HepG2 (cell line): ENCODE results near the gene KIF26B. TPM values are rescaled to one million over a fixed set of nuclear protein-coding genes. Genes with fewer than 3 reads are reported as not detected.

Experiments used
- ATAC-seq: fragments of 200-7000 bp; cut with Tn5 transposase; 3 replicates; pipeline ENCODE4 v1.9.1; 2020; ENCODE audit warnings: mild to moderate bottlenecking, moderate library complexity
- BruUV-seq: library from RNA; stranded (reverse); fragments of 400-500 nt; replicated peaks from 2 replicates; lab custom pipeline; 2021; lab: Mats Ljungman, UMichigan
- CTCF ChIA-PET: fragments of 300-600 bp; formaldehyde crosslinking; extraction: SDS; loops from one replicate; lab custom pipeline; 2021; ENCODE audit warnings: low total read pairs, inconsistent platforms, low intra/inter-chr PET ratio; lab: Yijun Ruan, JAX
- POLR2A ChIA-PET: fragments of 350-600 bp; sonication (Branson Sonifier 250); formaldehyde crosslinking; loops from one replicate; lab custom pipeline; 2020; ENCODE audit warnings: antibody characterized with exemption, inconsistent platforms; lab: Yijun Ruan, JAX
- DNase-seq: peaks from one replicate; pipeline ENCODE4 v3.0.0-alpha.2; 2015; ENCODE audit warnings: low spot score
- FAIRE-seq: peaks from 3 replicates; lab custom pipeline; 2011; peaks lifted over from hg19 to GRCh38; lab: Jason Lieb, UNC
- H2AFZ ChIP-seq: one replicate; pipeline ENCODE4 v1.6.1; 2011; ENCODE audit warnings: low read length, inconsistent platforms
- H3K27ac ChIP-seq: fragments of 300-600 bp; 3 replicates; pipeline ENCODE4 v1.8.0; 2011; ENCODE audit warnings: mixed run types, mild to moderate bottlenecking, mixed read lengths, low read length, inconsistent platforms; ENCODE audit not compliant: insufficient read depth; ENCODE audit errors: extremely low read length
- H3K27me3 ChIP-seq, 2 experiments: fragments of 200-600 bp in 1 of 2; 2 replicates in 1 of 2; 3 replicates in 1 of 2; pipeline versions ENCODE4 v1.6.0 to v1.8.0; 2011; ENCODE audit warnings: low read length in 2 of 2, mild to moderate bottlenecking in 2 of 2, moderate library complexity in 2 of 2, inconsistent platforms in 1 of 2; ENCODE audit not compliant: insufficient read depth in 2 of 2, control insufficient read depth in 1 of 2
- H3K36me3 ChIP-seq, 2 experiments: fragments of 200-600 bp in 1 of 2; replicated peaks in 1 of 2; 2 replicates in 1 of 2; 3 replicates in 1 of 2; pipeline versions ENCODE4 v1.5.1 to v1.8.0; 2011; ENCODE audit warnings: low read length in 2 of 2, inconsistent platforms in 1 of 2; ENCODE audit not compliant: insufficient read depth in 2 of 2, control insufficient read depth in 1 of 2
- H3K4me1 ChIP-seq: 2 replicates; pipeline ENCODE4 v1.5.1; 2012; ENCODE audit warnings: low read length, inconsistent platforms; ENCODE audit not compliant: insufficient read depth
- H3K4me2 ChIP-seq: 2 replicates; pipeline ENCODE4 v1.6.0; 2011; ENCODE audit warnings: low read depth, low read length, inconsistent platforms
- H3K4me3 ChIP-seq, 3 experiments: fragments of 200-600 bp in 1 of 3; sonication (generic), shearing (Covaris generic) in 1 of 3; replicated peaks in 1 of 3; 2 replicates each; pipeline ENCODE4 v1.5.1; 2011 to 2016; ENCODE audit warnings: low read length in 3 of 3, inconsistent platforms in 2 of 3, low read depth in 2 of 3, mild to moderate bottlenecking in 2 of 3, control low read depth in 1 of 3, mixed read lengths in 1 of 3; ENCODE audit not compliant: insufficient read depth in 1 of 3
- H3K79me2 ChIP-seq: one replicate; pipeline ENCODE4 v1.6.1; 2011; ENCODE audit warnings: low read length, inconsistent platforms; ENCODE audit not compliant: insufficient read depth
- H3K9ac ChIP-seq: 2 replicates; pipeline ENCODE4 v1.6.0; 2011; ENCODE audit warnings: mild to moderate bottlenecking, low read depth, low read length, inconsistent platforms; ENCODE audit not compliant: insufficient read depth
- H3K9me3 ChIP-seq: 2 replicates; pipeline ENCODE4 v1.5.1; 2012; ENCODE audit warnings: mild to moderate bottlenecking, low read length
- H4K20me1 ChIP-seq: 2 replicates; pipeline ENCODE4 v1.6.0; 2011; ENCODE audit warnings: inconsistent platforms, mild to moderate bottlenecking, low read length, moderate library complexity; ENCODE audit not compliant: insufficient read depth
- MZF1 ChIP-seq: sonication (generic); formaldehyde crosslinking; IDR thresholded peaks from 2 replicates; pipeline ENCODE4 v1.8.1; 2023; ENCODE audit warnings: mild to moderate bottlenecking, missing genetic modification reagents, borderline replicate concordance
- ZNF160 ChIP-seq: sonication (generic); formaldehyde crosslinking; IDR thresholded peaks from 2 replicates; pipeline ENCODE4 v1.8.0; 2022; ENCODE audit warnings: mild to moderate bottlenecking, inconsistent platforms, missing genetic modification reagents
- WGBS: methylation state at CpG from one replicate; pipeline ENCODE4 v1.1.6; 2017; ENCODE audit warnings: low lambda C conversion rate; 5-methylcytosine and 5-hydroxymethylcytosine counted together
- in situ Hi-C: cut with HindIII; loops from 2 replicates; pipeline ENCODE4 v1.10.0; 2017; ENCODE audit warnings: low pct_unique_long_range_greater_than_20kb; ENCODE audit not compliant: extremely low pct_ligation_motif_present
- intact Hi-C: fragments of 100-400 bp; cut with micrococcal nuclease; formaldehyde crosslinking; loops from one replicate; pipeline ENCODE4 v1.10.0; 2022; ENCODE audit not compliant: unreplicated experiment
- polyA plus RNA-seq, 8 experiments: library from polyadenylated mRNA; depleted of rRNA in 3 of 8; stranded (reverse) in 7 of 8; unstranded in 1 of 8; fragments of >200 nt; fragmentation: Illumina TruSeq in 4 of 8; extraction: Trizol in 4 of 8; gene quantifications; 2 replicates each; pipeline versions ENCODE4 v1.2.1 to v1.2.3, GENCODE V29; 2011 to 2016; ENCODE audit warnings: low read depth in 4 of 8, missing spikeins in 1 of 8, mixed read lengths in 1 of 8; ENCODE audit not compliant: insufficient read depth in 1 of 8
- total RNA-seq, 5 experiments: library from RNA; depleted of rRNA; stranded (reverse); fragments of >200 nt; fragmentation: Illumina TruSeq; extraction: Trizol; gene quantifications; 2 replicates each; pipeline ENCODE4 v1.2.3, GENCODE V29; 2016; ENCODE audit warnings: low read depth in 1 of 5
- TF ChIP-seq, protein P1 (sequence below): sonication (generic); formaldehyde crosslinking; IDR thresholded peaks from 2 replicates; pipeline ENCODE4 v1.4.0; 2020; ENCODE audit warnings: mild to moderate bottlenecking, low read depth, missing genetic modification reagents

KIF26B gene
- total and polyA plus RNA-seq, 2 of the 13 experiments (the other 11 are each of a cell fraction or from before 2014, with no cell fraction given) = 0.08 to 0.09 TPM

DNA sequence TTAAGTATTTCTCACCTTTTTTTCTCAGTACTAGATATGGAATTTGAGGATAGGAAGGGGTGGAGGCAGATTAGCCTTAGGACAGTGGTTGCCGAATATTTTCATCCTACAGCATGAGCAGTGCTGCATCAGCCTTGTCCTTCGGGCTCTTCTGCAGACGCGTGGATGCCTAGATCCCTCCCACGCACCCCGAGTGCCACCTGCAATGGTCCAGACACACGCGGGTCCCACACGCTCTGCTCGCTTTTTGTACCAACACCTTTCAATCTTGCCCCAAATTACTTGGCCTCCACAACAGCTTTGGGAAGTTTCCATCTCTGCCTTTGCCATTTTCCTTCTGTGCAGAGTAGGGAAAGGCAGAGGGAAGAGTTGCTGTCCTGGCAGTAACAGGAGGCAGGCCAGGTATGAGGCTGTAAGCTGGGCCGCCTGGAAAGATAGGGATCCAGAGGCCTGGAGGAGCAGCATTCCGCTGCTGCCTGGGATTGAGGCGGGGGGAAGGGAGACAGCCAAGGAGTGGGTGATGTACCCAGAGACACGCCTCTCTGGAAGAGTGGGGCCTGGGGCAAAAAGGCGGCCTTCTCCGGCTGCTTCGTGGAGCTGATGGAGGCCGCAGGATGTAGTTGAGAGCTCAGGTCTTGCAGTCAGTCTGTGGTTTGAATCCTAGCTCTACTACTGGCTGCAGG, 467.7 kb downstream of the KIF26B start:
- H3K4me1 ChIP-seq = no peaks in the 10 kb centered on the region
- H3K4me2 ChIP-seq = no peak overlapping the region
- ATAC-seq (no peak), FAIRE-seq (no peak), DNase-seq (no peak)
- no peaks in the 10 kb centered on the region for H3K27me3 ChIP-seq
- intact Hi-C loops (no loop called here), in situ Hi-C loops (no loop called here)
- H4K20me1 ChIP-seq = no peaks in the 10 kb centered on the region
- no peaks in the 10 kb centered on the region for H3K36me3 ChIP-seq
- H3K27ac ChIP-seq = no peak overlapping the region
- H3K79me2 ChIP-seq = no peaks in the 10 kb centered on the region
- TF ChIP-seq, protein P1, sequence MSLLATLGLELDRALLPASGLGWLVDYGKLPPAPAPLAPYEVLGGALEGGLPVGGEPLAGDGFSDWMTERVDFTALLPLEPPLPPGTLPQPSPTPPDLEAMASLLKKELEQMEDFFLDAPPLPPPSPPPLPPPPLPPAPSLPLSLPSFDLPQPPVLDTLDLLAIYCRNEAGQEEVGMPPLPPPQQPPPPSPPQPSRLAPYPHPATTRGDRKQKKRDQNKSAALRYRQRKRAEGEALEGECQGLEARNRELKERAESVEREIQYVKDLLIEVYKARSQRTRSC (CRISPR knock-in tag) = no peak
- CTCF ChIA-PET = no interaction called here
- no peaks in the 10 kb centered on the region for H3K9me3 ChIP-seq
- no peak overlapping the region for H3K4me3 ChIP-seq
- POLR2A ChIA-PET = interaction anchor here (0.7 kb wide), 1 partner anchor 153 kb away, joined by 3 read pairs; no protein-coding TSS in a partner anchor
- H2AFZ ChIP-seq = no peak overlapping the region
- WGBS = 73% methylated on average over 16 of the region's 18 CpGs
- H3K9ac ChIP-seq = no peak overlapping the region
- no TSS peak for BruUV-seq

DNA sequence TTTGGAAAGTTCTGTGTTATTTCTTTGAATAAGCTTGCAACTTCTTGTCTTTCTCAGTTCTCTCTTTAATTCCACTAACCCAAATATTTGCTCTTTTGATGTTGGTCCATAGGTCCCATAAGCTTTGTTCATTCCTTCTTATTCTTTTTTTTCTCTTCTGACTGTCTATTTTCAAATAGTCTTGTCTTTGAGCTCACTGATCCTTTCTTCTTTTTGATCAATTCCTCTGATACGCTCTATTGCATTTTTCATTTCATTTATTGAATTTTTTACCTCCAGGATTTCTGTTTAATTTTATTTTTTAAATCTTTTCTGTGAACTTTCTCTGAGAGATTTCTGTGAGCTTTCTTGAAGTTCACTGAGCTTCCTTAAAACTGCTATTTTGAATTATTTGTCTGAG, 486.6 kb downstream of the KIF26B start:
- 70% methylated on average over 1 of the region's 1 CpG for WGBS
- Histone ChIP-seq H3K9me3 (peaks cover 19% of the 10 kb centered on the region), H3K4me2 (no peak overlapping the region), H4K20me1 (no peaks in the 10 kb centered on the region), H2AFZ (no peak overlapping the region), H3K79me2 (no peaks in the 10 kb centered on the region), H3K27me3 (no peaks in the 10 kb centered on the region), H3K9ac (no peak overlapping the region), H3K4me1 (no peaks in the 10 kb centered on the region), H3K36me3 (no peaks in the 10 kb centered on the region), H3K4me3 (no peak overlapping the region), H3K27ac (no peak overlapping the region)
- intact Hi-C loops (no loop called here), in situ Hi-C loops (no loop called here)
- FAIRE-seq (no peak), DNase-seq (no peak), ATAC-seq (no peak)
- ChIA-PET CTCF (no interaction called here), POLR2A (no interaction called here)
- no TSS peak for BruUV-seq
- no peak for TF ChIP-seq MZF1 (CRISPR knock-in tag)
- peak; percentile 88; the same call in 1 of the 2 replicates for TF ChIP-seq ZNF160 (CRISPR knock-in tag)
